ENCODE data around the gene MMRN1.

Gene MMRN1

DNA sequence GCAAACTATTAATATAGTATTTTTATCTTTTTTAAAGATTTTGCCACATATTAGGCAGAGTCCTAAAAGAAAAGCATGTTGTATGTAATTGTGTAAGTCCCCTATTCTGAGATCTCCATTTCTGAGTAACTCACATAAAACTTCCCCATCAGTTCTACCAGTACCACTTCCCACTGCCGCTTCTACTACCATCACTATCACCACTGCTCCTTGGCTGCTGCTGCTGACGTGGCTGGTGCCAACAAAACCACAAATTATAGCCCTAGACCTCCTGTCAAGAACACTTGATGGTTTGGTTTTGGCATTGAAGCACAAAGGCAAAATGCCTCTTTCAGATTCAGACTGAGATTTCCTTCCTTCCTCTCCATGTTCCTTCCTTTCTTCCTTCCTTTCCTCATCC, 106.4 kb downstream of the MMRN1 start:
- no peak for DNase-seq

GRCh38 chr4:90002441-90003062, 107.9 kb downstream of the MMRN1 start:
- DNase-seq = no peak

All from NCI-H510A treated with DMSO at 0.1 percent for 48 hours (cell line).